Measurements from ENCODE around the gene PMS1. TPM values are rescaled to one million over a fixed set of nuclear protein-coding genes. Genes with fewer than 3 reads are reported as not detected.
"Not testable (repeated sequence)": the region's sequence is repeated elsewhere in the genome, so short reads cannot be mapped to it uniquely, and the experiment has no call there.

Gene PMS1
- 10 to 100 TPM; 37.1 to 54.0 TPM for total RNA-seq

GRCh38 chr2:189783927-189784867 is at the start of gene PMS1, which contains the start of gene ORMDL1:
TSS of gene PMS1 (plus strand) at chr2:189784450. CDS start at chr2:189791810, 7,360 bp downstream.
TSS of gene ORMDL1 (minus strand) at chr2:189784339. CDS start at chr2:189782595, 1,744 bp downstream.
- peaks cover 21% of the 10 kb centered on the region for H3K36me3 Mint-ChIP-seq

GRCh38 chr2:189751080-189751658 is 33.1 kb upstream of the PMS1 start:
- DNase-seq (ENCODE audit: low spot score) (no peak), ATAC-seq (no peak)
- Mint-ChIP-seq H3K36me3 (no peaks in the 10 kb centered on the region), H3K27me3 (no peaks in the 10 kb centered on the region), H3K27ac (no peak overlapping the region), H3K4me3 (no peak overlapping the region), H3K4me1 (ENCODE audit: low read depth in 2 of 2) (peaks cover 0 to 3% of the 10 kb centered on the region in 2 donors), H3K9me3 (no peaks in the 10 kb centered on the region)

More at GRCh38 chr2:189783927-189784867, at the start of gene PMS1, which contains the start of gene ORMDL1:
- Mint-ChIP-seq H3K9me3 (no peaks in the 10 kb centered on the region), H3K4me1 (ENCODE audit: low read depth in 2 of 2) (peaks cover 40 to 46% of the 10 kb centered on the region in 2 donors), H3K27me3 (no peaks in the 10 kb centered on the region), H3K4me3 (peak within 1 kb of the TSS; percentile 85), H3K27ac (peak within 1 kb of the TSS; percentile 85 to 89)
- DNase-seq (ENCODE audit: low spot score): peak; percentile 98
- peak; percentile 97 for ATAC-seq

GRCh38 chr2:189756311-189756952 is 27.8 kb upstream of the PMS1 start:
- Mint-ChIP-seq H3K36me3 (no peaks in the 10 kb centered on the region), H3K4me1 (ENCODE audit: low read depth in 2 of 2) (no peaks in the 10 kb centered on the region), H3K27me3 (no peaks in the 10 kb centered on the region), H3K27ac (no peak overlapping the region), H3K9me3 (no peaks in the 10 kb centered on the region), H3K4me3 (no peak overlapping the region)
- DNase-seq (ENCODE audit: low spot score): no peak
- ATAC-seq: no peak

- H3K4me1 Mint-ChIP-seq (ENCODE audit: low read depth in 2 of 2): peaks cover 5 to 11% of the 10 kb centered on the region in 2 donors
- H3K27ac Mint-ChIP-seq; H3K36me3 Mint-ChIP-seq; H3K9me3 Mint-ChIP-seq; H3K4me3 Mint-ChIP-seq; DNase-seq (ENCODE audit: low spot score); H3K27me3 Mint-ChIP-seq; ATAC-seq: not testable (repeated sequence)
These were observed 24.1 kb upstream of the PMS1 start for GRCh38 chr2:189760154-189760553.

GRCh38 chr2:189762229-189762550 is 22.1 kb upstream of the PMS1 start:
- peak overlapping the region; percentile 93 to 99 for H3K27ac Mint-ChIP-seq
- ATAC-seq (peak in 1 of 2 donors; percentile 2), DNase-seq (ENCODE audit: low spot score) (no peak)
- H3K9me3 Mint-ChIP-seq: no peaks in the 10 kb centered on the region
- no peaks in the 10 kb centered on the region for H3K27me3 Mint-ChIP-seq
- H3K4me1 Mint-ChIP-seq (ENCODE audit: low read depth in 2 of 2): peaks cover 5 to 11% of the 10 kb centered on the region in 2 donors
- H3K36me3 Mint-ChIP-seq: no peaks in the 10 kb centered on the region
- H3K4me3 Mint-ChIP-seq: peak overlapping the region; percentile 96

GRCh38 chr2:189762551-189763298 is 21.5 kb upstream of the PMS1 start, which contains the start of gene OSGEPL1:
TSS of gene OSGEPL1 (minus strand) at chr2:189762792. CDS start at chr2:189761640, 1,152 bp downstream.
- Mint-ChIP-seq H3K4me3 (peak within 1 kb of the TSS; percentile 96), H3K9me3 (no peaks in the 10 kb centered on the region), H3K4me1 (ENCODE audit: low read depth in 2 of 2) (peaks cover 5 to 11% of the 10 kb centered on the region in 2 donors), H3K36me3 (no peaks in the 10 kb centered on the region), H3K27me3 (no peaks in the 10 kb centered on the region), H3K27ac (peak within 1 kb of the TSS; percentile 93 to 99)
- DNase-seq (ENCODE audit: low spot score) (peak; percentile 88), ATAC-seq (peak; percentile 97 to 98)

- DNase-seq (ENCODE audit: low spot score) (no peak), ATAC-seq (no peak)
- Mint-ChIP-seq H3K27ac (peak overlapping the region; percentile 93 to 99), H3K4me1 (ENCODE audit: low read depth in 2 of 2) (peaks cover 5 to 11% of the 10 kb centered on the region in 2 donors), H3K4me3 (peak overlapping the region; percentile 96), H3K27me3 (no peaks in the 10 kb centered on the region), H3K9me3 (no peaks in the 10 kb centered on the region), H3K36me3 (peaks cover 4% of the 10 kb centered on the region)
These were observed 20.2 kb upstream of the PMS1 start for GRCh38 chr2:189763908-189764661.

GRCh38 chr2:189770590-189771322 is 13.5 kb upstream of the PMS1 start:
- DNase-seq (ENCODE audit: low spot score): no peak
- Mint-ChIP-seq H3K9me3 (no peaks in the 10 kb centered on the region), H3K27me3 (no peaks in the 10 kb centered on the region), H3K4me3 (no peak overlapping the region), H3K36me3 (peaks cover 17% of the 10 kb centered on the region), H3K4me1 (ENCODE audit: low read depth in 2 of 2) (no peaks in the 10 kb centered on the region), H3K27ac (no peak overlapping the region)
- ATAC-seq: no peak

- peaks cover 17% of the 10 kb centered on the region for H3K36me3 Mint-ChIP-seq
- DNase-seq (ENCODE audit: low spot score) (no peak), ATAC-seq (no peak)
- H3K4me1 Mint-ChIP-seq (ENCODE audit: low read depth in 2 of 2): no peaks in the 10 kb centered on the region
- no peak overlapping the region for H3K27ac Mint-ChIP-seq
- H3K4me3 Mint-ChIP-seq: no peak overlapping the region
- H3K27me3 Mint-ChIP-seq: no peaks in the 10 kb centered on the region
- H3K9me3 Mint-ChIP-seq: no peaks in the 10 kb centered on the region
These were observed 12.0 kb upstream of the PMS1 start for GRCh38 chr2:189772212-189772611.

GRCh38 chr2:189782221-189782671 is 2.0 kb upstream of the PMS1 start:
- H3K27ac Mint-ChIP-seq: peak overlapping the region; percentile 85 to 89
- peaks cover 41 to 50% of the 10 kb centered on the region in 2 donors for H3K4me1 Mint-ChIP-seq (ENCODE audit: low read depth in 2 of 2)
- no peaks in the 10 kb centered on the region for H3K27me3 Mint-ChIP-seq
- ATAC-seq (no peak), DNase-seq (ENCODE audit: low spot score) (no peak)
- peak overlapping the region; percentile 85 for H3K4me3 Mint-ChIP-seq
- peaks cover 27% of the 10 kb centered on the region for H3K36me3 Mint-ChIP-seq
- no peaks in the 10 kb centered on the region for H3K9me3 Mint-ChIP-seq

GRCh38 chr2:189783451-189783926 is 761 bp upstream of the PMS1 start:
- H3K9me3 Mint-ChIP-seq: no peaks in the 10 kb centered on the region
- ATAC-seq (no peak), DNase-seq (ENCODE audit: low spot score) (no peak)
- H3K27me3 Mint-ChIP-seq: no peaks in the 10 kb centered on the region
- peak overlapping the region; percentile 85 to 89 for H3K27ac Mint-ChIP-seq
- H3K4me3 Mint-ChIP-seq: peak overlapping the region; percentile 85
- H3K36me3 Mint-ChIP-seq: peaks cover 22% of the 10 kb centered on the region
- peaks cover 43 to 50% of the 10 kb centered on the region in 2 donors for H3K4me1 Mint-ChIP-seq (ENCODE audit: low read depth in 2 of 2)
